ENCODE data around the gene C12orf57.

C12orf57 gene

DNA sequence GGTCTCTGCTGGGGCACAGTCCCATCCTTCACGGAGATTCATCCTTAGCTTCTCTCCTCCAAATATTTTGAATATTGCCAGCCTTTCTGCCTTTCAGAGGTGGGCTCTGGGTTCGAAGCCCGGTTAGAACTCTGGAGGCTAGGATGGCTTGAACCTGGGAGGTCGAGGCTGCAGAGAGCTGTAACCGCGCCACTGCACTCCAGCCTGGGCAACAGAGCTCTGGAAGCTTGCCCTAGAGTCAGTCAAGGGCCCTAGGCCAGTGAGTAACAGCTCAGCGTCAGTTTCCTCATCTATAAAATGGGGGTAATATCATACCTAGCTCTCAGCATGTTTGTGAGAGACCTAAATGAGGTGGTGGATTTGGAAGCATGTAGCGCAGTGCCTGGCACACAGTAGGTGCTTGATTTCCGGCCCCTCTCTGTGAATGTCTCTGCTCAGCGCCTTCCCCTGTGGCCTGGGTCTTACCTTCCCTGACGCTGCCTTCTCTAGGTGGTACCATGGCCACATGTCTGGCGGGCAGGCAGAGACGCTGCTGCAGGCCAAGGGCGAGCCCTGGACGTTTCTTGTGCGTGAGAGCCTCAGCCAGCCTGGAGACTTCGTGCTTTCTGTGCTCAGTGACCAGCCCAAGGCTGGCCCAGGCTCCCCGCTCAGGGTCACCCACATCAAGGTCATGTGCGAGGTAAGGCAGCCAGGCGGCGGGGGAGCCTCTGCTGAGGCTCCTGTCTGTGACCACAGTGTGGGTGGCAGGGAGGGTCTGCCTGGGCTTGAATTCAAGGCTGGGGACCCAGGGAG, 10.7 kb downstream of the C12orf57 start:
- DNase-seq: no peak

DNA sequence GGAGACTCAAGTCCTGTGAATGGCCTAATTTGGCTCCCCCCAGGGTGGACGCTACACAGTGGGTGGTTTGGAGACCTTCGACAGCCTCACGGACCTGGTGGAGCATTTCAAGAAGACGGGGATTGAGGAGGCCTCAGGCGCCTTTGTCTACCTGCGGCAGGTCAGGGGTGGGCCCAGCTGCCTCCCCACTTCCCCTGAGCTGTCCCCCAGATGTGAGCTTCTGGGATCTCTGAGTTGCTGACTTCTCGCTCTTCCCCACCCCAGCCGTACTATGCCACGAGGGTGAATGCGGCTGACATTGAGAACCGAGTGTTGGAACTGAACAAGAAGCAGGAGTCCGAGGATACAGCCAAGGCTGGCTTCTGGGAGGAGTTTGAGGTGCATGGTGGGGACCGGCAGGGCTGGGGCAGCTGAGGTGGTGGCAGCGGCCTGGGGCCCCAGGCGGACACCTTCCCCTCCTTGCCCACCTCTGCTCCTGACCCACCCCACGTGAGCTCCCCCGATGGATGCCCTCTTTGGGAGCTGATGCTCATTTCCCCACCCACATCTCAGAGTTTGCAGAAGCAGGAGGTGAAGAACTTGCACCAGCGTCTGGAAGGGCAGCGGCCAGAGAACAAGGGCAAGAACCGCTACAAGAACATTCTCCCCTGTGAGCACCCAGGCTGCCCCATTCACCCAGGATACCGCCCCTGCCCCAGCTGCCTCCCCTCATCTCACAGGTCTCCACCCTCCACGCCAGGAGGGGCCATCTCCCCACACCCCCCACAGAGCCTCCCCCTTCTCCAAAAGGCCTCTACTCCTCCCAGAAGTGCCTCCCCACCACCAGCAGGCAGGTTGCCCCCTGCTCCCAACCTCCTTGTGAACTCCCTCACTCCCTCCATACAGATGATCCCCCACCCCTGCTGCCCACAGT, 11.5 kb downstream of the C12orf57 start:
- DNase-seq: no peak

DNA sequence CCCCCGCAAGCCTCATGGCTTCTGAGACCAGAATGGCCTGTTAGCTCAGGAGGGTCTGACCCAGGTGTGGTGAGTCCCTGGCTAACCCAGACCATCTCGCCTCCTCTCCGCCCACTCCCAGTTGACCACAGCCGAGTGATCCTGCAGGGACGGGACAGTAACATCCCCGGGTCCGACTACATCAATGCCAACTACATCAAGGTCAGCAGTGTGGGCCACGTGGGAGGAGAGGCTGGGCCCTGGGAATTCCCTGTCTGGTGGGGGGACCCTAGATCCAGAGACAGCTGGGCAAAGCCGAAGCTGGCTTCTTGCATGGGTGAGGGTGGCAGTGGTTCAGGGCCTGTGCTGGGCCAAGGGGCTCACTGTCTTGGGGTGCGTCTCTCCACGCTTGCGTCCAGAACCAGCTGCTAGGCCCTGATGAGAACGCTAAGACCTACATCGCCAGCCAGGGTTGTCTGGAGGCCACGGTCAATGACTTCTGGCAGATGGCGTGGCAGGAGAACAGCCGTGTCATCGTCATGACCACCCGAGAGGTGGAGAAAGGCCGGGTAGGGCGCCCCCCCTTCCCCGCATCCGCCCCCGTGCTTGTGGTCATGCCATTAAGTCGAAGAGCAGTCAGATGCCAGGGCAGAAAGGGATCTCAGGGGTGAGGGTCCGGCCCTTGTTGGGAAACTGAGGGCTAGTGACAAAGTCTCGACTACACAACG, 12.4 kb downstream of the C12orf57 start:
- DNase-seq: no peak

DNA sequence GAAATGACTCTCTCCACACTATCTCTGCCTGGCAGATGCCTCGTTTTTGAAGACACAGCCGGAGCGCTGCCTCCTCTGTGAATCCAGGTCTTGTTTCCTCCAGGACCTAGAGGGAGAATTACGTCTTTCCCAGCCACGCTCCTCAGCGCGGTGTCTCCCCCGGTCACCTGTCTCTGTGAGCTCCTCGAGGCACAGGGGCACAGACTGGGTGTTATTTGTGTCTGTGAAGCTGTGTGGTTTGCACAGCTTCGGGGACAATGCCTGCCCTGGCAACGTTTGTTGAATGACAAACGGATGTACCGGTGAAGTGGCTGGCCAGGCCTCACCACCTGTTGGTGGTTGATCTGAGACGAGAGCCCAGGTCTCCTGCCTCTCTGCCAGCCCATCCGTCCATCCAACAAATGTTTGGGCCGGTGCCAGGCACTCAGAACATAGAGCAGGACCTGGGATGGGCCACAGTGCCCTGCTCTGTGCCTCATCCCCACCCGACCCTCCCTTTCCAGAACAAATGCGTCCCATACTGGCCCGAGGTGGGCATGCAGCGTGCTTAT, 13.4 kb downstream of the C12orf57 start:
- DNase-seq: no peak

- no peak for DNase-seq
Observed at GRCh38 chr12:6957741-6958608, 14.2 kb downstream of the C12orf57 start.

- DNase-seq: no peak
Observed at GRCh38 chr12:6958609-6959057, 14.8 kb downstream of the C12orf57 start.

- no peak for DNase-seq
Observed at GRCh38 chr12:6959058-6959804, 15.4 kb downstream of the C12orf57 start.

DNA sequence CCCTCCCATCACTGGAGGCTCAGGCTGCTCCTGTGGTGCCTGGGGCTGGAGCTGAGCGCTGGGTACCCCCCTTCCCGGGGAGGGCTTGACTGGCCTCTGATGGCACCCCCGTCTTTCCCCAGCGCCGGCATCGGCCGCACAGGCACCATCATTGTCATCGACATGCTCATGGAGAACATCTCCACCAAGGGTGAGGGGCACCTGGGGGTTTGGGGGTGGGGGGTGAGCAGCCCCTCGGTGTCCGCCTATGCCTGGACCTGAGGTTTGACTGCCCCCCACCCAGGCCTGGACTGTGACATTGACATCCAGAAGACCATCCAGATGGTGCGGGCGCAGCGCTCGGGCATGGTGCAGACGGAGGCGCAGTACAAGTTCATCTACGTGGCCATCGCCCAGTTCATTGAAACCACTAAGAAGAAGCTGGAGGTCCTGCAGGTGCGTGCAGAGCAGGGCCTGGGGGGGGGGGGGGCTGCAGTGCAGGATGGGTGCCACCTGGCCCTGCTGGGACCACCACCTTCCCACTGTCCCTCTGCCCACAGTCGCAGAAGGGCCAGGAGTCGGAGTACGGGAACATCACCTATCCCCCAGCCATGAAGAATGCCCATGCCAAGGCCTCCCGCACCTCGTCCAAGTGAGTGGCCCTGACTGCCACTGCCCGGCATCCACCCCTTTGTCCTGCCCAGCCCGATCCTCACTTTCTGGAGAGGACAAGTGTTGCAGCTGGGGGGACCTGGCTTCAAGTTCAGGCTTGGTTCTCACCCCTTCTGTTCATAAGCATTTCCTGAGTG, 16.2 kb downstream of the C12orf57 start:
- DNase-seq: no peak

GRCh38 chr12:6960593-6961277, 16.9 kb downstream of the C12orf57 start:
- no peak for DNase-seq

DNA sequence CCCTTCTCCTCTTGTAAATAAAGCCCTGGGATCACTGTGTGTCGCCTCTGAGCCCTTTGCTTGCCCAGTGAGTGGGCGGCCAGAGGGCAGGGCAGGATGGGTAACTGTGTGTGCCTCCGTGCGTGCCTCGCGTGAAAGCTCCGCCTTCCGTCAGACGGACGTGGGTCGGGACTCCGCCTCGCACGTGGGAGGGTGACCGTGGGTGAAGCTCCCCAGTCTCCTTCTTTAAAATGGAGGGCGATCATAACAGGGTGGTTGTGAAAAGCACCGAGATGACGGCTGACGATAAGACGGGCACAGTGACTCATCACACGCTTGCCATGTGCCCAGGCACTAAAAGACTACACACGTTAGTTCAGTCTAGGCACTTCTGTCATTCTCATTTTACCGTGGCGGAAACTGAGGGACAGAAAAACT, 17.5 kb downstream of the C12orf57 start:
- no peak for DNase-seq

DNA sequence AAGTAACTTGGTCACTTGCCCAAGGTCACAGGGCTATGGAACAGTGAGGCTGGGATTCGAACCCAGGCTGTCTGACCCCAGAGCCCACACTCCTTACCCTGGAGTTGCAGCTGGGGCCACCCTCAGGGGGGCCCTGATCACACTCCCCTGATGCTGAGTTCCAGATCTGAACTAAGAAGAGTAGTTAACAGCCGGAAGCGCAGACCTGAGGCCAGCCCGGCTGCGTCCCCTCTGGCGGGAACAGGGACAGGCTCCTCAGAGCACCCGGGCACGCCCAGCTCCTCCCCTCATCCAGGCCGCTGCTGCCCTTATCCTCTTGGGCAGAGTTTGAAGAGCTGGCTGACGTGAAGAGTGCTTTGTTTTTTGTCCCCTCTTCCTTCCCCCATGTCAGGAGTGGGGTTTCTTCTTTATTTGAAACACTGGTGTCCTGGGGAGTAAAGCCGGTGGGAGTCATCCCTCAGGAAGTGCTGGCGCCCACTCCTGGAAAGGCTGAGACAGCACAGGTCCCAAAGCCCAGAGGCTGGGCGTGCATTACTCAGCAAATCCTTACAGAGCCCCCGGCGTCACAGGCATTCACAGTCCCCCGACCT, 18.0 kb downstream of the C12orf57 start:
- peak; percentile 78 for DNase-seq

DNA sequence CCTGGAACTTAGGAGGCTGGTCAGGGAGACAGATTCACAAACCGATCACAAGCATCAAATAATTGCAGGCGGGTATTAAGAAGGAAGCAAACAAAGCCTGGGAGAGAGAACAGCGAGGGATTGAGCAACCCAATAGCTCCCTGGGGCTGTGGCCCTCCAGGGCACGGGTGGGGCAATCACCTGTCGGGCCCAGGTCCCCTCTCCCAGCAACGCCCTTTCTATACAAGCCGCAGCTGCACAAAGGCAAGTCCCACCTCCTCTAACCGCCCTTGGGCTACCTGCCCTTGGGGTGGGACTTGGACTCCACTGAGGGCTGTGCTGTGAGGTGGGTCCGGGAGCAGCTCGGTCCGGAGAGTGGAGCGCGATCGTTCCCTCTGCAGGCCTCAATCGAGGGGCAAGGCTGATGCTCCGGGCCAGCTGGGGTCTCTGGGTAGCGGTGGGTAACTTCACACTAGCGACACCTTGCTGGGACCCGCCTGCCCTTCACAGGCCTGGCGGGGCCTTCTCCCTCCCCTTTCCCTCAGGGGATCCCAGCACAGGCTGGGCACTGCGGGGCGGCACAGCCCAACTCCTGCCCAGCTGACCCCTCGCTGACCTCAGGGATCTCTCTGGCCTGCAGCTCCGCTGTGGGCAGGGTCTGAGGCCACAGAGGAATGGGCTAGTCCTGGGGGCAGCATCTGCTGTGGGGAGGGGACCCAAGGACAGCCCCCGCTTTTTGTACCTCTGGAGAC, 18.6 kb downstream of the C12orf57 start:
- peak; percentile 78 for DNase-seq

DNA sequence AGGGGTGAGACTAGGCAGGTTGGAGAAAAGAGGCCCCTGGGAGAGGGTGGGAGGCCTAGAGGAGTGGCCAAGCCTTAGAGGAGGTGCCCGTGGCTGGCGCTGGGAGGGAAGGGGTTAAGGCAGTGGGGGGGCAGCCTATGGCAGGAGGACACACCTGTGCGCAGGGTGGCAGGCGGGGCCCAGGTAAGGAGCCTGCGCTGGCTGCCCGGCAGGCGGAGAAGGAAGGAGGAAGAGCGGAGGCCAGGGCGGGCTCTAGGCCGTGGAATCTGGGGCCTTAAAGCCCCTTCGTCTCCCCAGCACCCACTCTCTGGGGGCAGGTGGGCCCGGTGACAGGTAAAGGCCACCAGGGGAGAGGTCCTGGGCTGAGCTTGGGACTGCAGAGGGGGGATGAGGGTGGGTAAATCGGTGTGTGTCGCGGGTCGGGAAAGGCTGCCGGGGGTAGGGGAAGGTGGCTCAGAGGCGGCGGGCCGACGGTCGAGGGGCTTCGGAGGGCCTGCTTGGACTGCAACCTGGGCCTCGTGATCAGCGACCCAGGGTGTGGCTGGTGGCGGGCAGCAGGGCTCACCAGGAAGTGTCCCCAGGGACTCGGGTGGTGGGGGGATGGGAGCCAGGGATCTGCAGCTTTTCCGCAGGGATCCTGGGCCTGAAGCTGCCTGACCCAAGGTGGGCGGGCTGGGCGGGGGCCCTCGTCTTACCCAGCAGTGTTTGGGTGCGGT, 19.4 kb downstream of the C12orf57 start:
- DNase-seq: peak; percentile 67

GRCh38 chr12:6963791-6964413, 20.1 kb downstream of the C12orf57 start:
- DNase-seq: no peak

- DNase-seq: no peak
Observed at GRCh38 chr12:6964605-6965025, 20.8 kb downstream of the C12orf57 start.

GRCh38 chr12:6965026-6965661, 21.3 kb downstream of the C12orf57 start:
- DNase-seq: peak; percentile 59

DNA sequence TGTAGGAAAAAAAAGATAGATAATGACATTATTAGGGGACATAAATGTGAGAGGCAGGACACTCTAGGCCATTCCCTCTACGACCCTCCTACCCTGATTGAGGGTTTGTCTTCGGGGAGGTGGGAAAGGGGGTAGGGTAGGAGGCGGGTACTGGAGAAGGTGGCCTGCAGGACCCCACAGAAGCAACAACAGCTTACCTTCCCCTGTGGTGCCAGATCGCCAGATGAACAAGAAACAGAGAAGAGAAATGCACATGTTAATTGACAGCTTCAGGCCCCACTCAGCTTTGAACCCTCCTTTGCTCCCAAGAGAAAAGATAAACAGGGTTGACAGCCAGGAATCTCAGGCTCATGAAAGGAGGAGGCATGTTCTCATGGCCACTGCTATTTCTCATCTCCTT, 21.9 kb downstream of the C12orf57 start:
- DNase-seq: no peak
